IMR-90 (cell line): ENCODE measurements around the gene FMN1. TPM values are rescaled to one million over a fixed set of nuclear protein-coding genes. Genes with fewer than 3 reads are reported as not detected.

Experiments used
- ATAC-seq: fragments of 200-7000 bp; cut with Tn5 transposase; 2 replicates; pipeline ENCODE4 v1.9.1; 2020; ENCODE audit warnings: low read depth, mild to moderate bottlenecking, moderate library complexity
- BruUV-seq: library from RNA; stranded (reverse); fragments of 400-500 nt; replicated peaks from 2 replicates; lab custom pipeline; 2021; lab: Mats Ljungman, UMichigan
- CTCF ChIA-PET: fragments of 300-600 bp; formaldehyde crosslinking; extraction: SDS; loops from one replicate; lab custom pipeline; 2021; ENCODE audit warnings: antibody characterized with exemption; lab: Yijun Ruan, JAX
- POLR2A ChIA-PET: fragments of 300-600 bp; sonication (Branson Sonifier 250); formaldehyde crosslinking; loops from one replicate; lab custom pipeline; 2022; ENCODE audit warnings: antibody characterized with exemption; ENCODE audit not compliant: unreplicated experiment; lab: Charles Lee
- DNase-seq: peaks from one replicate; pipeline ENCODE4 v3.0.0; 2013
- H2AFZ ChIP-seq: replicated peaks from 2 replicates; pipeline ENCODE3; 2013; ENCODE audit warnings: low read length, mild to moderate bottlenecking; ENCODE audit not compliant: poor library complexity
- H2AK5ac ChIP-seq: 2 replicates; pipeline ENCODE4 v1.6.1; 2013; ENCODE audit warnings: low read depth, low read length, inconsistent platforms
- H2AK9ac ChIP-seq: replicated peaks from 2 replicates; pipeline ENCODE3; 2013; ENCODE audit warnings: mild to moderate bottlenecking, low read depth, low read length, moderate library complexity; ENCODE audit not compliant: poor library complexity
- H2BK120ac ChIP-seq: 2 replicates; pipeline ENCODE4 v1.6.1; 2013; ENCODE audit warnings: low read depth, low read length, inconsistent platforms
- H2BK15ac ChIP-seq: 3 replicates; pipeline ENCODE4 v1.6.1; 2013; ENCODE audit warnings: low read depth, low read length, inconsistent platforms
- H2BK20ac ChIP-seq: 2 replicates; pipeline ENCODE4 v1.6.1; 2013; ENCODE audit warnings: low read depth, mild to moderate bottlenecking, inconsistent platforms, low read length, moderate library complexity
- H2BK5ac ChIP-seq: 2 replicates; pipeline ENCODE4 v1.6.1; 2013; ENCODE audit warnings: mild to moderate bottlenecking, low read depth, low read length, inconsistent platforms; ENCODE audit not compliant: poor library complexity, severe bottlenecking
- H3K14ac ChIP-seq: replicated peaks from 2 replicates; pipeline ENCODE4 v1.6.1; 2013; ENCODE audit warnings: low read depth, low read length, inconsistent platforms
- H3K18ac ChIP-seq: 2 replicates; pipeline ENCODE4 v1.6.1; 2013; ENCODE audit warnings: low read depth, low read length, control low read depth
- H3K23ac ChIP-seq: 2 replicates; pipeline ENCODE4 v1.6.1; 2013; ENCODE audit warnings: low read depth, low read length, inconsistent platforms
- H3K27ac ChIP-seq: 2 replicates; pipeline ENCODE4 v1.5.1; 2013; ENCODE audit warnings: mild to moderate bottlenecking, control low read depth, low read length; ENCODE audit not compliant: insufficient read depth
- H3K27me3 ChIP-seq: 2 replicates; pipeline ENCODE4 v1.6.1; 2013; ENCODE audit warnings: low read length; ENCODE audit not compliant: control insufficient read depth, insufficient read depth
- H3K36me3 ChIP-seq: 2 replicates; pipeline ENCODE4 v1.6.1; 2013; ENCODE audit warnings: low read length, mixed read lengths; ENCODE audit not compliant: control insufficient read depth, insufficient read depth
- H3K4ac ChIP-seq: 2 replicates; pipeline ENCODE4 v1.6.1; 2013; ENCODE audit warnings: low read depth, low read length, inconsistent platforms
- H3K4me1 ChIP-seq: 2 replicates; pipeline ENCODE4 v1.6.1; 2013; ENCODE audit warnings: low read length, mixed read lengths; ENCODE audit not compliant: control insufficient read depth, insufficient read depth
- H3K4me2 ChIP-seq: 2 replicates; pipeline ENCODE4 v1.6.1; 2013; ENCODE audit warnings: low read depth, mild to moderate bottlenecking, control low read depth, low read length, moderate library complexity
- H3K4me3 ChIP-seq: 2 replicates; pipeline ENCODE4 v1.5.1; 2013; ENCODE audit warnings: low read depth, mild to moderate bottlenecking, control low read depth, low read length, moderate library complexity; ENCODE audit not compliant: insufficient read depth
- H3K56ac ChIP-seq: 2 replicates; pipeline ENCODE4 v1.6.1; 2013; ENCODE audit warnings: low read length, inconsistent platforms; ENCODE audit not compliant: insufficient read depth; ENCODE audit errors: extremely low read depth
- H3K79me1 ChIP-seq, 2 experiments: 2 replicates each; pipeline ENCODE4 v1.6.1; 2013; ENCODE audit warnings: low read length in 2 of 2, inconsistent platforms in 1 of 2, low read depth in 1 of 2
- H3K9ac ChIP-seq: 2 replicates; pipeline ENCODE4 v1.6.1; 2013; ENCODE audit warnings: low read depth, low read length, control low read depth
- H3K9me1 ChIP-seq: 2 replicates; pipeline ENCODE4 v1.6.1; 2013; ENCODE audit warnings: low read length, inconsistent platforms; ENCODE audit not compliant: insufficient read depth
- H3K9me3 ChIP-seq: 2 replicates; pipeline ENCODE4 v1.6.1; 2013; ENCODE audit warnings: low read length; ENCODE audit not compliant: control insufficient read depth, insufficient read depth
- H4K20me1 ChIP-seq: 2 replicates; pipeline ENCODE4 v1.6.1; 2013; ENCODE audit warnings: low read length, inconsistent platforms; ENCODE audit not compliant: insufficient read depth
- H4K5ac ChIP-seq: 2 replicates; pipeline ENCODE4 v1.6.1; 2013; ENCODE audit warnings: mild to moderate bottlenecking, low read depth, low read length, control low read depth
- H4K8ac ChIP-seq, 2 experiments: 2 replicates each; pipeline ENCODE4 v1.6.1; 2013; ENCODE audit warnings: low read depth in 2 of 2, low read length in 2 of 2, control low read depth in 1 of 2, inconsistent platforms in 1 of 2
- H4K91ac ChIP-seq: 2 replicates; pipeline ENCODE4 v1.6.1; 2013; ENCODE audit warnings: low read depth, low read length, inconsistent platforms; ENCODE audit not compliant: insufficient read depth
- BHLHE40 ChIP-seq: fragments of 150-350 bp; IDR thresholded peaks from 2 replicates; pipeline ENCODE4 v1.6.1; 2016; ENCODE audit warnings: mild to moderate bottlenecking, low read depth, low read length
- CEBPB ChIP-seq: IDR thresholded peaks from 2 replicates; pipeline ENCODE4 v1.6.1; 2012; ENCODE audit warnings: low read depth, low read length, improper control_type of control experiment
- CHD1 ChIP-seq: IDR thresholded peaks from 2 replicates; pipeline ENCODE4 v1.6.1; 2012; ENCODE audit warnings: low read depth, low read length, improper control_type of control experiment
- FOS ChIP-seq: fragments of 150-350 bp; IDR thresholded peaks from 2 replicates; pipeline ENCODE4 v1.6.1; 2016; ENCODE audit warnings: low read depth, low read length
- MAFK ChIP-seq: IDR thresholded peaks from 2 replicates; pipeline ENCODE4 v1.6.1; 2012; ENCODE audit warnings: low read depth, low read length, improper control_type of control experiment
- MXI1 ChIP-seq: IDR thresholded peaks from 2 replicates; pipeline ENCODE4 v1.6.1; 2012; ENCODE audit warnings: low read depth, mild to moderate bottlenecking, low read length, moderate library complexity, borderline replicate concordance
- NFE2L2 ChIP-seq: fragments of 150-350 bp; IDR thresholded peaks from 2 replicates; pipeline ENCODE4 v1.6.1; 2016; ENCODE audit warnings: low read depth, mild to moderate bottlenecking, low read length
- RAD21 ChIP-seq: IDR thresholded peaks from 2 replicates; pipeline ENCODE4 v1.6.1; 2012; ENCODE audit warnings: low read length, improper control_type of control experiment
- RCOR1 ChIP-seq: IDR thresholded peaks from 2 replicates; pipeline ENCODE4 v1.6.1; 2012; ENCODE audit warnings: mild to moderate bottlenecking, low read length, improper control_type of control experiment; ENCODE audit not compliant: insufficient replicate concordance
- whole genome bisulfite sequencing, 2 experiments: methylation state at CpG; one replicate each; pipeline versions ENCODE4 v1.1.5 to v1.1.7; 2013; ENCODE audit warnings: missing lambda C conversion rate in 2 of 2; ENCODE audit not compliant: insufficient read length in 1 of 2; ENCODE audit errors: extremely low coverage in 2 of 2; 5-methylcytosine and 5-hydroxymethylcytosine counted together
- dilution Hi-C: fragments of 300-500 bp; cut with HindIII; formaldehyde crosslinking; loops from one replicate; pipeline ENCODE4 v1.14.3; 2018; ENCODE audit warnings: low sequenced_read_pairs; ENCODE audit not compliant: unreplicated experiment
- in situ Hi-C: fragments of 300-500 bp; cut with MboI; formaldehyde crosslinking; loops from 3 replicates; pipeline ENCODE4 v1.14.3; 2019; ENCODE audit warnings: low sequenced_read_pairs, inconsistent platforms, mixed read lengths
- intact Hi-C: fragments of 100-400 bp; cut with micrococcal nuclease; formaldehyde crosslinking; loops from 2 replicates; pipeline ENCODE4 v1.10.0; 2022
- polyA plus RNA-seq, 3 experiments: library from polyadenylated mRNA; depleted of rRNA; stranded (reverse); fragments of >200 nt; gene quantifications; 2 replicates each; pipeline ENCODE4 v1.2.3, GENCODE V29; 2012; ENCODE audit warnings: low replicate concordance in 1 of 3
- total RNA-seq: library from RNA; depleted of rRNA; stranded (reverse); fragments of >200 nt; gene quantifications from 2 replicates; pipeline ENCODE4 v1.2.3, GENCODE V29; 2012
- TF ChIP-seq, protein P1 (sequence below): fragments of 150-350 bp; IDR thresholded peaks from 2 replicates; pipeline ENCODE4 v1.6.1; 2016; ENCODE audit warnings: low read depth, mild to moderate bottlenecking, low read length, moderate library complexity, borderline replicate concordance

FMN1 gene
- total and polyA plus RNA-seq, 2 of the 4 experiments (the other 2 are of a cell fraction): 7.3 to 17.6 TPM

DNA sequence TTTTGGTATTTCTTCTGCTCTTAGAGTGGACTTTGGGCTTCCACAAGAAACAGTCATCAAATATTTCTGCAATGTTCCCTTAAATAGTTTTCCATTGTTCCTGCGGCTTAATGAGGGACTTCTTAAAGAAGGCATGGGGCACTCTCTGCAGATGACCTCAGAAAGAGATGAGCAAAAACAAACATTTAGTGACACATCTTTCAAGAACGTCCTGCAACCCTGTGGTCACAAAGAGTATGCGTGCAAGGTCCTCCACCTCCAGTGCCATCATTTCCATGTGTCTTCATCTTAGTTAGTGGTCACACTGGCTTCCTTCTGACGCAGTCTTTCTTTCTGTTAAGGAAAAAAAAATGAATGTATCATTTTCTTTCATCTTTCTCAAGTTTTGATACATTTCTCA is 420.5 kb downstream of the FMN1 start:
- Histone ChIP-seq H2BK15ac (peak overlapping the region; percentile 100), H2BK5ac (peak overlapping the region; percentile 99), H3K27me3 (no peaks in the 10 kb centered on the region), H3K56ac (peak overlapping the region; percentile 97), H3K36me3 (peaks cover 10% of the 10 kb centered on the region), H2AK9ac (no peak overlapping the region), H4K20me1 (no peaks in the 10 kb centered on the region), H3K18ac (peak overlapping the region; percentile 98), H3K9ac (no peak overlapping the region; the same call in 1 of the 2 replicates), H2AK5ac (0 out of 2 replicates have a peak overlapping the region, but pooled peaks have one; percentile 100), H3K9me3 (peaks cover 2% of the 10 kb centered on the region; the same call in 1 of the 2 replicates), H2AFZ (no peak overlapping the region), H3K23ac (peak overlapping the region; percentile 97), H3K4ac (peak overlapping the region; percentile 100; the same call in 1 of the 2 replicates), H3K14ac (peak overlapping the region; percentile 100), H4K8ac (peak overlapping the region; percentile 95 to 99), H3K4me3 (no peak overlapping the region), H3K4me2 (no peak overlapping the region), H2BK20ac (peak overlapping the region; percentile 100), H3K9me1 (peaks cover 23% of the 10 kb centered on the region), H4K5ac (no peak overlapping the region; the same call in 1 of the 2 replicates), H2BK120ac (peak overlapping the region; percentile 100), H4K91ac (peak overlapping the region; percentile 100), H3K27ac (peak overlapping the region; percentile 84), H3K79me1 (peaks cover 33 to 59% of the 10 kb centered on the region in 2 experiments), H3K4me1 (peaks cover 17% of the 10 kb centered on the region)
- no TSS peak for BruUV-seq
- dilution Hi-C loops (no loop called here), intact Hi-C loops (no loop called here), in situ Hi-C loops (loop anchor here (5.0 kb wide), 1 partner anchor 52 kb away; no protein-coding TSS in a partner anchor)
- CTCF ChIA-PET: interaction anchor here (0.7 kb wide), 1 partner anchor 12 kb away, joined by 3 read pairs; no protein-coding TSS in a partner anchor
- peak; percentile 98 for DNase-seq
- no CpG with 5 or more reads among the region's 4 CpGs for WGBS, 2 experiments
- peak; percentile 82 for TF ChIP-seq CEBPB
- no peak for TF ChIP-seq NFE2L2
- TF ChIP-seq, protein P1, sequence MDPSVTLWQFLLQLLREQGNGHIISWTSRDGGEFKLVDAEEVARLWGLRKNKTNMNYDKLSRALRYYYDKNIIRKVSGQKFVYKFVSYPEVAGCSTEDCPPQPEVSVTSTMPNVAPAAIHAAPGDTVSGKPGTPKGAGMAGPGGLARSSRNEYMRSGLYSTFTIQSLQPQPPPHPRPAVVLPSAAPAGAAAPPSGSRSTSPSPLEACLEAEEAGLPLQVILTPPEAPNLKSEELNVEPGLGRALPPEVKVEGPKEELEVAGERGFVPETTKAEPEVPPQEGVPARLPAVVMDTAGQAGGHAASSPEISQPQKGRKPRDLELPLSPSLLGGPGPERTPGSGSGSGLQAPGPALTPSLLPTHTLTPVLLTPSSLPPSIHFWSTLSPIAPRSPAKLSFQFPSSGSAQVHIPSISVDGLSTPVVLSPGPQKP: no peak
- no peak; the same call in 1 of the 2 replicates for TF ChIP-seq CHD1
- TF ChIP-seq FOS: peak; percentile 79
- no peak for TF ChIP-seq MXI1
- peak; percentile 40 for TF ChIP-seq RCOR1
- TF ChIP-seq BHLHE40: peak; percentile 86
- TF ChIP-seq MAFK: no peak
- TF ChIP-seq RAD21: no peak; the same call in 1 of the 2 replicates
- POLR2A ChIA-PET: no interaction called here
- peak; percentile 87 for ATAC-seq
